ENCODE data around the gene HSPA9.
"Not testable (repeated sequence)": the region's sequence is repeated elsewhere in the genome, so short reads cannot be mapped to it uniquely, and the experiment has no call there.

The HSPA9 gene

GRCh38 chr5:138528744-138529469 lies 46.3 kb downstream of the HSPA9 start:
- no peak for DNase-seq

GRCh38 chr5:138528208-138528607 lies 47.0 kb downstream of the HSPA9 start:
- DNase-seq = no peak

GRCh38 chr5:138527170-138527569 lies 48.0 kb downstream of the HSPA9 start:
- no peak for DNase-seq

GRCh38 chr5:138523406-138523805 lies 51.8 kb downstream of the HSPA9 start:
- no peak for DNase-seq

GRCh38 chr5:138520971-138521370 lies 54.2 kb downstream of the HSPA9 start:
- no peak for DNase-seq

- DNase-seq = no peak
Observed at GRCh38 chr5:138517437-138517836, 57.8 kb downstream of the HSPA9 start.

GRCh38 chr5:138515556-138516245 lies 59.5 kb downstream of the HSPA9 start:
- DNase-seq = no peak

- no peak for DNase-seq
Observed at GRCh38 chr5:138514021-138514420, 61.2 kb downstream of the HSPA9 start.

GRCh38 chr5:138508958-138509357 lies 66.2 kb downstream of the HSPA9 start:
- no peak for DNase-seq

GRCh38 chr5:138507485-138507884 lies 67.7 kb downstream of the HSPA9 start:
- DNase-seq = not testable (repeated sequence)

- DNase-seq = no peak
Observed at GRCh38 chr5:138506370-138507306, 68.6 kb downstream of the HSPA9 start.

GRCh38 chr5:138504799-138505198 lies 70.4 kb downstream of the HSPA9 start:
- no peak for DNase-seq
